H9 (cell line): ENCODE data around the gene TMEM51. TPM values are rescaled to one million over a fixed set of nuclear protein-coding genes. Genes with fewer than 3 reads are reported as not detected.
A peak's percentile ranks its signal among the peaks of the same experiment; 100 is the strongest.

Experiments
- DNase-seq: peaks from one replicate; pipeline ENCODE4 v3.0.0-alpha.2; 2017
- H2AFZ ChIP-seq: one replicate; pipeline ENCODE4 v1.6.1; 2013; ENCODE audit warnings: mild to moderate bottlenecking, low read length, control low read depth, moderate library complexity
- H2AK5ac ChIP-seq: 2 replicates; pipeline ENCODE4 v1.6.1; 2013; ENCODE audit warnings: low read length, control low read depth, mixed read lengths; ENCODE audit not compliant: insufficient read length
- H2BK120ac ChIP-seq: one replicate; pipeline ENCODE4 v1.6.1; 2013; ENCODE audit warnings: low read depth, mild to moderate bottlenecking, low read length, control low read depth, inconsistent platforms; ENCODE audit not compliant: poor library complexity, severe bottlenecking
- H2BK12ac ChIP-seq: 2 replicates; pipeline ENCODE4 v1.6.1; 2013; ENCODE audit warnings: low read length, control low read depth, mixed read lengths, low read depth; ENCODE audit not compliant: insufficient read length
- H2BK15ac ChIP-seq: 2 replicates; pipeline ENCODE4 v1.6.1; 2013; ENCODE audit warnings: low read depth, low read length, control low read depth
- H2BK20ac ChIP-seq: one replicate; pipeline ENCODE4 v1.6.1; 2013; ENCODE audit warnings: low read depth, mild to moderate bottlenecking, low read length, control low read depth, inconsistent platforms; ENCODE audit not compliant: poor library complexity, severe bottlenecking
- H2BK5ac ChIP-seq: 2 replicates; pipeline ENCODE4 v1.6.1; 2013; ENCODE audit warnings: low read length, control low read depth, mixed read lengths; ENCODE audit not compliant: insufficient read length
- H3K14ac ChIP-seq: 2 replicates; pipeline ENCODE4 v1.6.1; 2013; ENCODE audit warnings: low read length, control low read depth; ENCODE audit not compliant: insufficient read depth
- H3K18ac ChIP-seq: 2 replicates; pipeline ENCODE4 v1.6.1; 2013; ENCODE audit warnings: low read depth, mild to moderate bottlenecking, mixed read lengths, low read length, control low read depth; ENCODE audit not compliant: insufficient read length
- H3K23ac ChIP-seq: 2 replicates; pipeline ENCODE4 v1.6.1; 2013; ENCODE audit warnings: low read length, control low read depth, mixed read lengths, low read depth; ENCODE audit not compliant: insufficient read length
- H3K23me2 ChIP-seq: 2 replicates; pipeline ENCODE4 v1.6.1; 2013; ENCODE audit warnings: low read depth, mild to moderate bottlenecking, mixed read lengths, low read length, control low read depth; ENCODE audit not compliant: insufficient read length, poor library complexity, severe bottlenecking
- H3K27ac ChIP-seq: 2 replicates; pipeline ENCODE4 v1.5.1; 2013; ENCODE audit warnings: low read length, control low read depth, mixed read lengths, low read depth; ENCODE audit not compliant: insufficient read length
- H3K27me3 ChIP-seq: 2 replicates; pipeline ENCODE4 v1.6.1; 2013; ENCODE audit warnings: low read length, control low read depth, inconsistent platforms; ENCODE audit not compliant: insufficient read depth
- H3K4ac ChIP-seq: 2 replicates; pipeline ENCODE4 v1.6.1; 2013; ENCODE audit warnings: low read depth, mild to moderate bottlenecking, control low read depth, inconsistent platforms, low read length, moderate library complexity
- H3K4me1 ChIP-seq: 2 replicates; pipeline ENCODE4 v1.6.1; 2013; ENCODE audit warnings: low read length, control low read depth, inconsistent platforms; ENCODE audit not compliant: insufficient read depth
- H3K4me2 ChIP-seq: 2 replicates; pipeline ENCODE4 v1.6.1; 2013; ENCODE audit warnings: low read length, control low read depth, mixed read lengths; ENCODE audit not compliant: insufficient read length, insufficient read depth
- H3K56ac ChIP-seq: 2 replicates; pipeline ENCODE4 v1.6.1; 2013; ENCODE audit warnings: low read depth, mild to moderate bottlenecking, mixed read lengths, low read length, control low read depth; ENCODE audit not compliant: insufficient read length
- H3K79me1 ChIP-seq: 2 replicates; pipeline ENCODE4 v1.6.1; 2013; ENCODE audit warnings: low read depth, mild to moderate bottlenecking, moderate library complexity, low read length, control low read depth, inconsistent platforms; ENCODE audit not compliant: insufficient read depth, poor library complexity, severe bottlenecking
- H3K79me2 ChIP-seq: 2 replicates; pipeline ENCODE4 v1.6.1; 2013; ENCODE audit warnings: low read length, control low read depth, inconsistent platforms; ENCODE audit not compliant: insufficient read depth
- H3K9ac ChIP-seq: 2 replicates; pipeline ENCODE4 v1.6.1; 2013; ENCODE audit warnings: low read length, control low read depth, mixed read lengths; ENCODE audit not compliant: insufficient read length; ENCODE audit errors: extremely low read depth
- H3K9me3 ChIP-seq: one replicate; pipeline ENCODE4 v1.6.1; 2013; ENCODE audit warnings: low read depth, low read length, inconsistent platforms; ENCODE audit not compliant: control insufficient read depth
- H3T11ph ChIP-seq: one replicate; pipeline ENCODE4 v1.6.1; 2013; ENCODE audit warnings: mild to moderate bottlenecking, low read length, control low read depth, inconsistent platforms
- H4K20me1 ChIP-seq: one replicate; pipeline ENCODE4 v1.6.1; 2013; ENCODE audit not compliant: control insufficient read depth, insufficient read length, insufficient read depth
- H4K5ac ChIP-seq: 2 replicates; pipeline ENCODE4 v1.6.1; 2013; ENCODE audit warnings: low read depth, mild to moderate bottlenecking, mixed read lengths, low read length, control low read depth; ENCODE audit not compliant: insufficient read length
- H4K8ac ChIP-seq: replicated peaks from 2 replicates; pipeline ENCODE4 v1.6.1; 2013; ENCODE audit warnings: low read length, control low read depth, mixed read lengths, low read depth; ENCODE audit not compliant: insufficient read length
- H4K91ac ChIP-seq: 2 replicates; pipeline ENCODE4 v1.6.1; 2013; ENCODE audit warnings: low read depth, mild to moderate bottlenecking, moderate library complexity, mixed read lengths, low read length, control low read depth; ENCODE audit not compliant: insufficient read length
- H3K27ac Mint-ChIP-seq, 3 experiments: 2 replicates in 2 of 3; 3 replicates in 1 of 3; pipeline ENCODE4 v1.8.0; 2020 to 2021; ENCODE audit warnings: mixed read lengths in 3 of 3, mild to moderate bottlenecking in 1 of 3, moderate library complexity in 1 of 3
- H3K27me3 Mint-ChIP-seq: 2 replicates; pipeline ENCODE4 v1.8.0; 2021; ENCODE audit warnings: low read depth, mild to moderate bottlenecking, moderate library complexity, mixed read lengths
- H3K36me3 Mint-ChIP-seq, 3 experiments: 2 replicates in 2 of 3; 3 replicates in 1 of 3; pipeline ENCODE4 v1.8.0; 2020 to 2021; ENCODE audit warnings: low read depth in 3 of 3, mixed read lengths in 3 of 3; ENCODE audit not compliant: insufficient read depth in 1 of 3
- H3K4me1 Mint-ChIP-seq, 2 experiments: 2 replicates each; pipeline ENCODE4 v1.8.0; 2020; ENCODE audit warnings: mixed read lengths in 2 of 2
- H3K4me3 Mint-ChIP-seq, 2 experiments: 2 replicates in 1 of 2; 3 replicates in 1 of 2; pipeline ENCODE4 v1.8.0; 2020 to 2021; ENCODE audit warnings: mild to moderate bottlenecking in 2 of 2, mixed read lengths in 2 of 2, moderate library complexity in 1 of 2
- H3K9me3 Mint-ChIP-seq, 2 experiments: 2 replicates in 1 of 2; 3 replicates in 1 of 2; pipeline ENCODE4 v1.8.0; 2020; ENCODE audit warnings: mild to moderate bottlenecking in 2 of 2, mixed read lengths in 2 of 2, moderate library complexity in 1 of 2
- WGBS: extraction: QIAGEN DNeasy Blood & Tissue Kit; methylation state at CpG from one replicate; pipeline ENCODE4 v1.1.7; 2013; ENCODE audit warnings: missing lambda C conversion rate, low lambda C conversion rate, mixed read lengths; ENCODE audit not compliant: insufficient read length; ENCODE audit errors: extremely low coverage; 5-methylcytosine and 5-hydroxymethylcytosine counted together
- total RNA-seq: library from RNA; stranded (reverse); gene quantifications from 2 replicates; pipeline ENCODE4 v1.2.1, GENCODE V29; 2021
- TF ChIP-seq, protein P1 (sequence below): fragments of 200-600 bp; sonication (generic); conservative IDR thresholded peaks from 3 replicates; pipeline ENCODE4 v1.8.0; 2021; ENCODE audit warnings: antibody characterized with exemption, mild to moderate bottlenecking

Gene TMEM51
- total RNA-seq, 1 experiment from 2014 or later: 4.6 TPM

DNA sequence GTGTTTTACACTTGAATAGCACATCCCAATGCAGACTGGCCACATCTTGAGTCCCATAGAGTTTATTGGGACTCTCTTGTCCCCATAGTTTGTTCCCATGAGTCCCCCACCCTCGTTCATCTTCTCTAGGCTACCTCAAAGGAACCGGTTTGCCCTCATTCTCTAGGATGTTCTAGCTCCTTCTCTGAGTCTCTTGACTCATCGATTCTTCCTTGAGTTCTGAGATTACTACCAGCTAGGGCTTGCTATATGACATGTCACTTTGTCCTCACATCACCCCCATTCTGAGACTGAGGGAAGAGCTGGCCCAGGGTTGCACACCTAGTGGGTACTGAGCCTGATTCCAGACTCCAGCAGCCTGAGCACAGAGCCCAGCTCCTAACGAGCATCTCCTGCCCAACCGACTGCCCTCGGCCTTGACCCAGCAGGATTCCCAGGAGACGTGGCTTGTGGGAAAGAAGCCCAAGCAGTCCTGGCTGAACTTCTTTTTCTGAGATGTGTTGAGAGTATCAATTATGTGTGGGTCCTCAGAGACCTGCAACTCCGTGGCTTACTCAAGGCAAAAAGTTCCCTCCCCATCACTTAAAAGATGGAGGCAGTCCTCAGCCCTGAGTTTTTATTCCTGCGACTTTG is 42.0 kb downstream of the TMEM51 start:
- no peaks in the 10 kb centered on the region for H3K79me2 ChIP-seq
- Mint-ChIP-seq H3K4me1 (peaks cover 30 to 31% of the 10 kb centered on the region in 2 experiments), H3K36me3 (no peaks in the 10 kb centered on the region; a peak in 1 of 7 replicates), H3K9me3 (no peaks in the 10 kb centered on the region), H3K27ac (peak overlapping the region in 1 of 3 experiments; percentile 5; a peak in 1 of 7 replicates), H3K4me3 (peak overlapping the region in 1 of 2 experiments; percentile 25; a peak in 1 of 5 replicates), H3K27me3 (no peaks in the 10 kb centered on the region)
- no peak overlapping the region for H2BK120ac ChIP-seq
- H3K4me1 ChIP-seq: peaks cover 5% of the 10 kb centered on the region; the same call in 1 of the 2 replicates
- H2BK12ac ChIP-seq: no peak overlapping the region
- no peaks in the 10 kb centered on the region for H3K27me3 ChIP-seq
- no peak overlapping the region for H2BK20ac ChIP-seq
- no peak overlapping the region for H3K23ac ChIP-seq
- H4K8ac ChIP-seq: no peak overlapping the region
- H2AK5ac ChIP-seq: no peak overlapping the region
- no peaks in the 10 kb centered on the region for H3K79me1 ChIP-seq
- H3K23me2 ChIP-seq: no peaks in the 10 kb centered on the region
- no peak overlapping the region for H3K18ac ChIP-seq
- no peak overlapping the region for H4K91ac ChIP-seq
- no peak overlapping the region for H3T11ph ChIP-seq
- no CpG with 5 or more reads among the region's 9 CpGs for WGBS
- TF ChIP-seq, protein P1, sequence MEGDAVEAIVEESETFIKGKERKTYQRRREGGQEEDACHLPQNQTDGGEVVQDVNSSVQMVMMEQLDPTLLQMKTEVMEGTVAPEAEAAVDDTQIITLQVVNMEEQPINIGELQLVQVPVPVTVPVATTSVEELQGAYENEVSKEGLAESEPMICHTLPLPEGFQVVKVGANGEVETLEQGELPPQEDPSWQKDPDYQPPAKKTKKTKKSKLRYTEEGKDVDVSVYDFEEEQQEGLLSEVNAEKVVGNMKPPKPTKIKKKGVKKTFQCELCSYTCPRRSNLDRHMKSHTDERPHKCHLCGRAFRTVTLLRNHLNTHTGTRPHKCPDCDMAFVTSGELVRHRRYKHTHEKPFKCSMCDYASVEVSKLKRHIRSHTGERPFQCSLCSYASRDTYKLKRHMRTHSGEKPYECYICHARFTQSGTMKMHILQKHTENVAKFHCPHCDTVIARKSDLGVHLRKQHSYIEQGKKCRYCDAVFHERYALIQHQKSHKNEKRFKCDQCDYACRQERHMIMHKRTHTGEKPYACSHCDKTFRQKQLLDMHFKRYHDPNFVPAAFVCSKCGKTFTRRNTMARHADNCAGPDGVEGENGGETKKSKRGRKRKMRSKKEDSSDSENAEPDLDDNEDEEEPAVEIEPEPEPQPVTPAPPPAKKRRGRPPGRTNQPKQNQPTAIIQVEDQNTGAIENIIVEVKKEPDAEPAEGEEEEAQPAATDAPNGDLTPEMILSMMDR: no peak
- no peak overlapping the region for H3K14ac ChIP-seq
- H3K27ac ChIP-seq: no peak overlapping the region
- no peak overlapping the region for H3K56ac ChIP-seq
- no peaks in the 10 kb centered on the region for H3K9me3 ChIP-seq
- no peak overlapping the region for H3K4me2 ChIP-seq
- H4K20me1 ChIP-seq: no peaks in the 10 kb centered on the region
- H2BK15ac ChIP-seq: no peak overlapping the region
- no peak overlapping the region for H2AFZ ChIP-seq
- H3K9ac ChIP-seq: no peak overlapping the region
- DNase-seq: no peak
- H2BK5ac ChIP-seq: no peak overlapping the region
- H4K5ac ChIP-seq: no peak overlapping the region
- H3K4ac ChIP-seq: no peak overlapping the region
